HepG2 (cell line): Measurements from ENCODE around the gene TFDP2. TPM values are rescaled to one million over a fixed set of nuclear protein-coding genes. Genes with fewer than 3 reads are reported as not detected.

ENCODE experiments used
- ATAC-seq: fragments of 200-7000 bp; cut with Tn5 transposase; 3 replicates; pipeline ENCODE4 v1.9.1; 2020; ENCODE audit warnings: mild to moderate bottlenecking, moderate library complexity
- BruUV-seq: library from RNA; stranded (reverse); fragments of 400-500 nt; replicated peaks from 2 replicates; lab custom pipeline; 2021; lab: Mats Ljungman, UMichigan
- CTCF ChIA-PET: fragments of 300-600 bp; formaldehyde crosslinking; extraction: SDS; loops from one replicate; lab custom pipeline; 2021; ENCODE audit warnings: low total read pairs, inconsistent platforms, low intra/inter-chr PET ratio; lab: Yijun Ruan, JAX
- POLR2A ChIA-PET: fragments of 350-600 bp; sonication (Branson Sonifier 250); formaldehyde crosslinking; loops from one replicate; lab custom pipeline; 2020; ENCODE audit warnings: antibody characterized with exemption, inconsistent platforms; lab: Yijun Ruan, JAX
- DNase-seq: peaks from one replicate; pipeline ENCODE4 v3.0.0-alpha.2; 2015; ENCODE audit warnings: low spot score
- FAIRE-seq: peaks from 3 replicates; lab custom pipeline; 2011; peaks lifted over from hg19 to GRCh38; lab: Jason Lieb, UNC
- H2AFZ ChIP-seq: one replicate; pipeline ENCODE4 v1.6.1; 2011; ENCODE audit warnings: low read length, inconsistent platforms
- H3K27ac ChIP-seq: fragments of 300-600 bp; 3 replicates; pipeline ENCODE4 v1.8.0; 2011; ENCODE audit warnings: mixed run types, mild to moderate bottlenecking, mixed read lengths, low read length, inconsistent platforms; ENCODE audit not compliant: insufficient read depth; ENCODE audit errors: extremely low read length
- H3K27me3 ChIP-seq, 2 experiments: fragments of 200-600 bp in 1 of 2; 2 replicates in 1 of 2; 3 replicates in 1 of 2; pipeline versions ENCODE4 v1.6.0 to v1.8.0; 2011; ENCODE audit warnings: low read length in 2 of 2, mild to moderate bottlenecking in 2 of 2, moderate library complexity in 2 of 2, inconsistent platforms in 1 of 2; ENCODE audit not compliant: insufficient read depth in 2 of 2, control insufficient read depth in 1 of 2
- H3K36me3 ChIP-seq, 2 experiments: fragments of 200-600 bp in 1 of 2; replicated peaks in 1 of 2; 2 replicates in 1 of 2; 3 replicates in 1 of 2; pipeline versions ENCODE4 v1.5.1 to v1.8.0; 2011; ENCODE audit warnings: low read length in 2 of 2, inconsistent platforms in 1 of 2; ENCODE audit not compliant: insufficient read depth in 2 of 2, control insufficient read depth in 1 of 2
- H3K4me1 ChIP-seq: 2 replicates; pipeline ENCODE4 v1.5.1; 2012; ENCODE audit warnings: low read length, inconsistent platforms; ENCODE audit not compliant: insufficient read depth
- H3K4me2 ChIP-seq: 2 replicates; pipeline ENCODE4 v1.6.0; 2011; ENCODE audit warnings: low read depth, low read length, inconsistent platforms
- H3K4me3 ChIP-seq, 3 experiments: fragments of 200-600 bp in 1 of 3; sonication (generic), shearing (Covaris generic) in 1 of 3; replicated peaks in 1 of 3; 2 replicates each; pipeline ENCODE4 v1.5.1; 2011 to 2016; ENCODE audit warnings: low read length in 3 of 3, inconsistent platforms in 2 of 3, low read depth in 2 of 3, mild to moderate bottlenecking in 2 of 3, control low read depth in 1 of 3, mixed read lengths in 1 of 3; ENCODE audit not compliant: insufficient read depth in 1 of 3
- H3K79me2 ChIP-seq: one replicate; pipeline ENCODE4 v1.6.1; 2011; ENCODE audit warnings: low read length, inconsistent platforms; ENCODE audit not compliant: insufficient read depth
- H3K9ac ChIP-seq: 2 replicates; pipeline ENCODE4 v1.6.0; 2011; ENCODE audit warnings: mild to moderate bottlenecking, low read depth, low read length, inconsistent platforms; ENCODE audit not compliant: insufficient read depth
- H3K9me3 ChIP-seq: 2 replicates; pipeline ENCODE4 v1.5.1; 2012; ENCODE audit warnings: mild to moderate bottlenecking, low read length
- H4K20me1 ChIP-seq: 2 replicates; pipeline ENCODE4 v1.6.0; 2011; ENCODE audit warnings: inconsistent platforms, mild to moderate bottlenecking, low read length, moderate library complexity; ENCODE audit not compliant: insufficient read depth
- HNRNPUL1 ChIP-seq: fragments of 200-400 bp; formaldehyde crosslinking; IDR thresholded peaks from 2 replicates; pipeline ENCODE4 v1.6.1; 2017; ENCODE audit warnings: low read depth, mild to moderate bottlenecking, low read length, moderate library complexity
- KLF15 ChIP-seq: sonication (generic); formaldehyde crosslinking; IDR thresholded peaks from 2 replicates; pipeline ENCODE4 v1.8.1; 2023; ENCODE audit warnings: borderline replicate concordance, mild to moderate bottlenecking, inconsistent platforms, missing genetic modification reagents, mixed read lengths
- MTA3 ChIP-seq: sonication (generic); formaldehyde crosslinking; IDR thresholded peaks from 2 replicates; pipeline ENCODE4 v1.4.0; 2020; ENCODE audit warnings: missing genetic modification reagents
- PAWR ChIP-seq: sonication (generic); formaldehyde crosslinking; IDR thresholded peaks from 2 replicates; pipeline ENCODE4 v1.4.0; 2020; ENCODE audit warnings: missing genetic modification reagents, mild to moderate bottlenecking, borderline replicate concordance
- SRSF1 ChIP-seq: fragments of 200-400 bp; formaldehyde crosslinking; optimal IDR thresholded peaks from 2 replicates; pipeline ENCODE3; 2017; ENCODE audit warnings: mild to moderate bottlenecking, low read depth, low read length, moderate library complexity
- TEAD2 ChIP-seq: sonication (generic); formaldehyde crosslinking; IDR thresholded peaks from 2 replicates; pipeline ENCODE4 v1.9.0; 2021; ENCODE audit warnings: missing genetic modification reagents
- THAP11 ChIP-seq: IDR thresholded peaks from 2 replicates; pipeline ENCODE4 v1.6.1; 2016; ENCODE audit warnings: missing biosample characterization, missing genetic modification reagents
- ZBTB8A ChIP-seq: sonication (generic); formaldehyde crosslinking; IDR thresholded peaks from 2 replicates; pipeline ENCODE4 v1.4.0; 2020; ENCODE audit warnings: mild to moderate bottlenecking, low read depth, missing genetic modification reagents, borderline replicate concordance
- ZNF292 ChIP-seq: sonication (generic); formaldehyde crosslinking; IDR thresholded peaks from 2 replicates; pipeline ENCODE4 v1.8.1; 2022; ENCODE audit warnings: mild to moderate bottlenecking, low read depth, missing genetic modification reagents, borderline replicate concordance
- ZNF30 ChIP-seq: sonication (generic); formaldehyde crosslinking; IDR thresholded peaks from 2 replicates; pipeline ENCODE4 v1.5.0; 2020; ENCODE audit warnings: mild to moderate bottlenecking, missing genetic modification reagents
- ZNF430 ChIP-seq: sonication (generic); formaldehyde crosslinking; IDR thresholded peaks from 2 replicates; pipeline ENCODE4 v1.9.0; 2021; ENCODE audit warnings: mild to moderate bottlenecking, missing genetic modification reagents
- ZNF567 ChIP-seq: sonication (generic); formaldehyde crosslinking; IDR thresholded peaks from 2 replicates; pipeline ENCODE4 v1.8.1; 2023; ENCODE audit warnings: mild to moderate bottlenecking, missing genetic modification reagents, borderline replicate concordance
- WGBS: methylation state at CpG from one replicate; pipeline ENCODE4 v1.1.6; 2017; ENCODE audit warnings: low lambda C conversion rate; 5-methylcytosine and 5-hydroxymethylcytosine counted together
- in situ Hi-C: cut with HindIII; loops from 2 replicates; pipeline ENCODE4 v1.10.0; 2017; ENCODE audit warnings: low pct_unique_long_range_greater_than_20kb; ENCODE audit not compliant: extremely low pct_ligation_motif_present
- intact Hi-C: fragments of 100-400 bp; cut with micrococcal nuclease; formaldehyde crosslinking; loops from one replicate; pipeline ENCODE4 v1.10.0; 2022; ENCODE audit not compliant: unreplicated experiment
- polyA plus RNA-seq, 8 experiments: library from polyadenylated mRNA; depleted of rRNA in 3 of 8; stranded (reverse) in 7 of 8; unstranded in 1 of 8; fragments of >200 nt; fragmentation: Illumina TruSeq in 4 of 8; extraction: Trizol in 4 of 8; gene quantifications; 2 replicates each; pipeline versions ENCODE4 v1.2.1 to v1.2.3, GENCODE V29; 2011 to 2016; ENCODE audit warnings: low read depth in 4 of 8, missing spikeins in 1 of 8, mixed read lengths in 1 of 8; ENCODE audit not compliant: insufficient read depth in 1 of 8
- total RNA-seq, 5 experiments: library from RNA; depleted of rRNA; stranded (reverse); fragments of >200 nt; fragmentation: Illumina TruSeq; extraction: Trizol; gene quantifications; 2 replicates each; pipeline ENCODE4 v1.2.3, GENCODE V29; 2016; ENCODE audit warnings: low read depth in 1 of 5
- TF ChIP-seq, protein P1 (sequence below), 2 experiments: sonication (generic) in 1 of 2; formaldehyde crosslinking in 1 of 2; IDR thresholded peaks; 2 replicates each; pipeline versions ENCODE4 v1.6.1 to v1.9.0; 2014 to 2022; ENCODE audit warnings: antibody characterized with exemption in 1 of 2, borderline replicate concordance in 1 of 2, inconsistent platforms in 1 of 2, low read depth in 1 of 2, missing genetic modification reagents in 1 of 2
- TF ChIP-seq, protein P2 (sequence below): sonication (generic); formaldehyde crosslinking; IDR thresholded peaks from 2 replicates; pipeline ENCODE4 v1.4.0; 2020; ENCODE audit warnings: missing genetic modification reagents

Gene TFDP2
- total and polyA plus RNA-seq, 2 of the 13 experiments (the other 11 are each of a cell fraction or from before 2014, with no cell fraction given) = 17.9 to 37.4 TPM

DNA sequence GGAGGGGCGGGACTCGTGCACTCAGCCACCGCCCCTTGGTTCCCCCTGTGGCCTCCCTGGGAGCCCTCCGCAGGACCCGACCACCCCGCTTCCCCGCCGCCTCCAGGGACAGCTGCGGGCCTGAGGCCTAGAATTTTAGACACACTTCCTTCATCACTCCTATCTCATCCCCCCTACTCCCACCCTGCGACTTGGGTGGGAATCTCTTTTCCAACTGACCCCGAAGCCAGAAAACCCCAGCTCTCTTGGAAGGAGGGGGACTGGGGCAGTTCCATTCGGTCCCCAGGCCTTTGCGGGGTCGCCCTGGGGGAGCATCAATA, 289 bp upstream of the TFDP2 start:
- in situ Hi-C loops (no loop called here), intact Hi-C loops (loop anchor here (2.0 kb wide), 1 partner anchor 23 kb away; no protein-coding TSS in a partner anchor)
- H2AFZ ChIP-seq = peak overlapping the region; percentile 31
- peak overlapping the region; percentile 44; the same call in 1 of the 2 replicates for H3K9ac ChIP-seq
- DNase-seq (no peak), ATAC-seq (no peak), FAIRE-seq (no peak)
- WGBS = 37% methylated on average over 8 of the region's 14 CpGs
- no peaks in the 10 kb centered on the region for H3K27me3 ChIP-seq
- ChIA-PET CTCF (no interaction called here), POLR2A (interaction anchor here (1.0 to 2.0 kb wide), 3 partner anchors 14 to 130 kb away, joined by 4 to 7 read pairs (median 4); no protein-coding TSS in a partner anchor)
- no peaks in the 10 kb centered on the region for H3K36me3 ChIP-seq
- peaks cover 34% of the 10 kb centered on the region for H3K4me1 ChIP-seq
- no peaks in the 10 kb centered on the region for H3K9me3 ChIP-seq
- peak overlapping the region; percentile 74 for H3K4me2 ChIP-seq
- peak overlapping the region; percentile 97 for H3K27ac ChIP-seq
- H3K4me3 ChIP-seq = peak overlapping the region; percentile 61 to 84 (median 82)
- H3K79me2 ChIP-seq = peaks cover 31% of the 10 kb centered on the region
- BruUV-seq = no TSS peak
- H4K20me1 ChIP-seq = no peaks in the 10 kb centered on the region
- TF ChIP-seq ZNF567 (CRISPR knock-in tag) = no peak
- TF ChIP-seq, protein P1, sequence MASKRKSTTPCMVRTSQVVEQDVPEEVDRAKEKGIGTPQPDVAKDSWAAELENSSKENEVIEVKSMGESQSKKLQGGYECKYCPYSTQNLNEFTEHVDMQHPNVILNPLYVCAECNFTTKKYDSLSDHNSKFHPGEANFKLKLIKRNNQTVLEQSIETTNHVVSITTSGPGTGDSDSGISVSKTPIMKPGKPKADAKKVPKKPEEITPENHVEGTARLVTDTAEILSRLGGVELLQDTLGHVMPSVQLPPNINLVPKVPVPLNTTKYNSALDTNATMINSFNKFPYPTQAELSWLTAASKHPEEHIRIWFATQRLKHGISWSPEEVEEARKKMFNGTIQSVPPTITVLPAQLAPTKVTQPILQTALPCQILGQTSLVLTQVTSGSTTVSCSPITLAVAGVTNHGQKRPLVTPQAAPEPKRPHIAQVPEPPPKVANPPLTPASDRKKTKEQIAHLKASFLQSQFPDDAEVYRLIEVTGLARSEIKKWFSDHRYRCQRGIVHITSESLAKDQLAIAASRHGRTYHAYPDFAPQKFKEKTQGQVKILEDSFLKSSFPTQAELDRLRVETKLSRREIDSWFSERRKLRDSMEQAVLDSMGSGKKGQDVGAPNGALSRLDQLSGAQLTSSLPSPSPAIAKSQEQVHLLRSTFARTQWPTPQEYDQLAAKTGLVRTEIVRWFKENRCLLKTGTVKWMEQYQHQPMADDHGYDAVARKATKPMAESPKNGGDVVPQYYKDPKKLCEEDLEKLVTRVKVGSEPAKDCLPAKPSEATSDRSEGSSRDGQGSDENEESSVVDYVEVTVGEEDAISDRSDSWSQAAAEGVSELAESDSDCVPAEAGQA (IDR thresholded peaks at IDR 0.05; ENCODE audit: low read depth) = no peak
- TF ChIP-seq, protein P1 (CRISPR knock-in tag; IDR thresholded peaks at IDR 0.05; ENCODE audit: borderline replicate concordance) = no peak
- TF ChIP-seq THAP11 (CRISPR knock-in tag) = no peak
- TF ChIP-seq SRSF1 = peak; percentile 17
- no peak for TF ChIP-seq ZBTB8A
- no peak for TF ChIP-seq ZNF292
- no peak for TF ChIP-seq KLF15 (CRISPR knock-in tag)
- no peak for TF ChIP-seq ZNF430
- TF ChIP-seq ZNF30 (CRISPR knock-in tag) = no peak
- TF ChIP-seq TEAD2 (CRISPR knock-in tag) = no peak
- TF ChIP-seq PAWR = no peak
- TF ChIP-seq MTA3 (CRISPR knock-in tag) = no peak
- TF ChIP-seq HNRNPUL1 = no peak
- TF ChIP-seq, protein P2, sequence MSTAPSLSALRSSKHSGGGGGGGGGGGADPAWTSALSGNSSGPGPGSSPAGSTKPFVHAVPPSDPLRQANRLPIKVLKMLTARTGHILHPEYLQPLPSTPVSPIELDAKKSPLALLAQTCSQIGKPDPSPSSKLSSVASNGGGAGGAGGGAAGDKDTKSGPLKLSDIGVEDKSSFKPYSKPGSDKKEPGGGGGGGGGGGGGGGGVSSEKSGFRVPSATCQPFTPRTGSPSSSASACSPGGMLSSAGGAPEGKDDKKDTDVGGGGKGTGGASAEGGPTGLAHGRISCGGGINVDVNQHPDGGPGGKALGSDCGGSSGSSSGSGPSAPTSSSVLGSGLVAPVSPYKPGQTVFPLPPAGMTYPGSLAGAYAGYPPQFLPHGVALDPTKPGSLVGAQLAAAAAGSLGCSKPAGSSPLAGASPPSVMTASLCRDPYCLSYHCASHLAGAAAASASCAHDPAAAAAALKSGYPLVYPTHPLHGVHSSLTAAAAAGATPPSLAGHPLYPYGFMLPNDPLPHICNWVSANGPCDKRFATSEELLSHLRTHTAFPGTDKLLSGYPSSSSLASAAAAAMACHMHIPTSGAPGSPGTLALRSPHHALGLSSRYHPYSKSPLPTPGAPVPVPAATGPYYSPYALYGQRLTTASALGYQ (CRISPR knock-in tag) = no peak
